Activated CD4-positive, alpha-beta T cell treated with anti-CD3 and anti-CD28 coated beads, Interleukin-2, amount 10 ng/mL, durations not matched to agents 24 days and 14 days (primary cell): ENCODE results near the gene NTSR1. TPM values are rescaled to one million over a fixed set of nuclear protein-coding genes. Genes with fewer than 3 reads are reported as not detected.

ENCODE experiments used
- DNase-seq: peaks from one replicate; pipeline ENCODE4 v3.0.0; 2022
- H3K27ac Mint-ChIP-seq: one replicate; pipeline ENCODE4 v1.8.0; 2022; ENCODE audit warnings: mild to moderate bottlenecking, mixed read lengths
- H3K27me3 Mint-ChIP-seq: one replicate; pipeline ENCODE4 v1.8.0; 2022; ENCODE audit warnings: mixed read lengths
- H3K36me3 Mint-ChIP-seq: one replicate; pipeline ENCODE4 v1.8.0; 2022; ENCODE audit warnings: low read depth, mild to moderate bottlenecking, mixed read lengths
- H3K4me1 Mint-ChIP-seq: one replicate; pipeline ENCODE4 v1.8.0; 2021; ENCODE audit warnings: mixed read lengths
- H3K4me3 Mint-ChIP-seq: one replicate; pipeline ENCODE4 v1.8.0; 2022; ENCODE audit warnings: mild to moderate bottlenecking, moderate library complexity, mixed read lengths
- H3K9me3 Mint-ChIP-seq: one replicate; pipeline ENCODE4 v1.8.0; 2021; ENCODE audit warnings: mixed read lengths
- intact Hi-C: fragments of 100-400 bp; cut with micrococcal nuclease; formaldehyde crosslinking; loops from one replicate; pipeline ENCODE4 v1.15.1; 2023
- total RNA-seq: library from RNA; stranded (reverse); gene quantifications from 2 replicates; pipeline ENCODE4 v1.2.3, GENCODE V29; 2022

NTSR1 gene
- total RNA-seq, 1 donor from 2014 or later: not detected

DNA sequence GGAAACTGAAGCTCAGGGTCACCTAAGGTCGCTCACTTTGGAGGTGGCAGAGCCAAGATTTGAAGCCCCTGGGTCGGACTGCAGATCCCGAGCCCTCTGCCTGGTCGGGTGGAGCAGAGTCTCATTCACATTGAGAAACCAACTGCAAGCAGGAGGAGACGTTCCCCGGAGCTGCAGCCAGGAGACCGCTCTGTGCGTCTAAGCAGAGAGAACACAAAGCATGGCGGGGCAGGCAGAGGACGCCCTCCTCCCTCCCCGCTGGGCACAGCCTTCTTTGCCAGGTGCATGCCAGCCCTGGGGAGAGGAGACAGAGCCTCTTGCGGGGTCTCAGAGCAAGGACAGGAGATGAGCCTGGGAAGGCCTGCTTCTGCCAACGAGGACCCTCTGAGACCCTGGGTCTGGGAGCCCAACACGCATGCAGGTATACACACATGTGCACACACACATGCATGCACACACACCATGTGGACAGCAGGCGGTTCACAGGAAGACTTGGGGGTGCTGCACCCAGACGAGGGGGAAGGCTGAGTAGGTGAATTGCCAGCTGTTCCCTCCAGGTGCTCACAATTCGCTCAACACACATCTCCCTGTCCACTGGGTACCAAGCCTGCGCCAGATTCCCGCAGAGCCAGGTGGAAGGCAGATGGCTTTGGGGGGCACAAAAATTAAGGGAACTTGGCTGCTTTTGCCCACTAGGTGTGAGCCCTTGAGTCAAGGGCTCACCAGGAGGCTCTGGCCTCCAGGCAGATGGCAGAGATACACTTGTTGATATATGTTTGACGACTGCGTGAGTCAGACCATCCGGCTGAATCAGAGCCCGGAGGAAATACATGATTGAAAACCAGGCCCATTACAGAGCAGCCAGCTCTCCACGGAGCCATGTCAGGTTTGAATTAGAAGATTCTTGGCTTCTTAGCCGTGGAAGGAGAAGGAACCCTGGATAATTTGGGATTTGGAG is 5.5 kb upstream of the NTSR1 start:
- DNase-seq: no peak
- Mint-ChIP-seq H3K36me3 (no peaks in the 10 kb centered on the region), H3K27ac (no peak overlapping the region), H3K4me1 (peaks cover 2% of the 10 kb centered on the region), H3K27me3 (peaks cover 17% of the 10 kb centered on the region), H3K4me3 (no peak overlapping the region), H3K9me3 (no peaks in the 10 kb centered on the region)
- intact Hi-C loops: no loop called here

DNA sequence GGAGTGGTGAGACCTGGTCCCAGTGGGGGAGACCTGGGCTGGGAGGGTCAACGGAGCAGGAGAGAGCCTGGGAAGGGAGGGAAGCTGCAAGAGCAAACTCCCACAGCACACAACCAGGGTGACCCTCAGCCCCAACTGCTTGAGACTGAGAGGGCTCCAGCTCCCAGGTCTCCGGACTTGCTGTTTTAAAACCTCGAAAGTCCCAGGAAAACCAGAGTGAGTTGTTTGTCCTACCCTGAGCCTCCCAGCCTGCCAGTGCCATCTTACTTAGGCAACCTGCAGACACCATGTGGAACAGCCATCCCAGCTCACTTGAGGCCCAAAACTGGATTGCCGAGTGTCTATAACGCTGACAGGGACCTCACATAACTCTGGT is 4.8 kb upstream of the NTSR1 start:
- Mint-ChIP-seq H3K36me3 (no peaks in the 10 kb centered on the region), H3K4me1 (peaks cover 2% of the 10 kb centered on the region), H3K27ac (no peak overlapping the region), H3K4me3 (no peak overlapping the region), H3K9me3 (no peaks in the 10 kb centered on the region), H3K27me3 (peaks cover 19% of the 10 kb centered on the region)
- intact Hi-C loops: no loop called here
- no peak for DNase-seq

DNA sequence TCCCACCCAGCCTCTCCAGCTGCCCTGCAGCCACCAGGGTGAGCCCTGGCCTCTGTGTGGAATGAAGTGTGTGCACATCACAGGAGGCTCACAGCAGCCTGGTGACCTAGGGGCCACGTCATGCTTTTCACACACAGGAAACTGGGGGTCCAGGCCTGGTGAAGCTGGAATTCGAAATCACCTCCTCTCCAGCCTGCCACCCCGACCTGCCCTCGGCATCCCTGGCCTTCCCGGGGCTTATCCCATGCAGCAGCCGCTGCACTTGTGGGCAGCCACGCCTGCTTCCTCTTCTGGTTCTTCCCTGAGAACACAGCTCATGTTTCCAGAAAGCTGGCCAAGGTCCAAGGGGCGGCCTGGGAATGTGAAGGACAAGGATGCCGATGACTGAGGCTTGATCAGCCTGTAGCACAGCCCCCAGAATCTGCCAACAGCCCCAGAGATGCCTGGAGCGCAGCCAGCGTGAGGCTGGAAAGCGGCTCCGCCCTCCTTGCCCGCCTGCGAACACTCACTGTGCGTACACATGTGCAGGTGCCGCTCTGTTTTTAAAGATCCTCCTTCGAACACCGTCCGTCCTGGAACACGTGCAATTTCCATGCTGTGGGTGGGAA is 4.2 kb upstream of the NTSR1 start:
- H3K4me3 Mint-ChIP-seq: no peak overlapping the region
- no peaks in the 10 kb centered on the region for H3K9me3 Mint-ChIP-seq
- no peak overlapping the region for H3K27ac Mint-ChIP-seq
- peaks cover 2% of the 10 kb centered on the region for H3K4me1 Mint-ChIP-seq
- DNase-seq: no peak
- no peaks in the 10 kb centered on the region for H3K36me3 Mint-ChIP-seq
- intact Hi-C loops: no loop called here
- H3K27me3 Mint-ChIP-seq: peaks cover 19% of the 10 kb centered on the region

DNA sequence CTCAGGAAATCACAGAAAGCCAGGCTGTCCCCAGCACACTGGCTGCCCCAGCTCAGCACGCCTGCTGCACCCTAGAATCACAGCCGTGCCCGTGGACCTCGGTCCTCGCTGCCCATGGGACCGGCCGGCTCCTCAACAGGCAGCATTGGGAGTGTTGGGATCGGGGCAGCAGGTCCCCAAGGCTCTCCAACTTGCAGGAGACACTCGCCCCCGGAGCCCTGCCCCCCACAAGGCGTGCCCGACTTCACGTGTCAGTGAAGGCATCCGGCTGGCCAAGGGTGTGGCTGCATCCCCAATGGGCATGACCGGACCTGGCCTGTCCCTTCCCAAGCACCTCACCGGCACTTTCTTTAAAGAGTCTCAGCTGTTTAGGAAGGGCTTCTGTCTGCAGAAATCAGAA is 3.0 kb upstream of the NTSR1 start:
- intact Hi-C loops: no loop called here
- Mint-ChIP-seq H3K4me3 (no peak overlapping the region), H3K27me3 (peaks cover 30% of the 10 kb centered on the region), H3K9me3 (no peaks in the 10 kb centered on the region), H3K4me1 (peaks cover 2% of the 10 kb centered on the region), H3K36me3 (no peaks in the 10 kb centered on the region), H3K27ac (no peak overlapping the region)
- no peak for DNase-seq

DNA sequence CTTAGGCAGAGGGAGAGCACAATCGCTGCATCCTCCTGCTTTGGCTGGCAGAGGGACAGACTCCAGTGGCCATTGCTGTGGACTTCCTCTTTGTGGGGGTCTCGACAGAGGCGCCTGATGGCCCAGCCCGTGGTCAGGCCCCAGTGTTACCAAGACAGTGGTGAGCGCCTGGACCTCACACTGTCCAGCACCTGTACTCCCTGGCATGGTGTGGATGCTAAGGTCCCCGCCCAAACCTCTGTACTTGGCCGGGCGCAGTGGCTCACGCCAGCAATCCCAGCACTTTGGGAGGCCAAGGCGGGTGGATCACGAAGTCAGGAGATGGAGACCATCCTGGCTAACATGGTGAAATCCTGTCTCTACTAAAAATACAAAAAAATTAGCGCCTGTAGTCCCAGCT is 2.3 kb upstream of the NTSR1 start:
- peaks cover 31% of the 10 kb centered on the region for H3K27me3 Mint-ChIP-seq
- H3K9me3 Mint-ChIP-seq: no peaks in the 10 kb centered on the region
- DNase-seq: no peak
- intact Hi-C loops: no loop called here
- peaks cover 2% of the 10 kb centered on the region for H3K4me1 Mint-ChIP-seq
- H3K4me3 Mint-ChIP-seq: no peak overlapping the region
- no peak overlapping the region for H3K27ac Mint-ChIP-seq
- no peaks in the 10 kb centered on the region for H3K36me3 Mint-ChIP-seq

DNA sequence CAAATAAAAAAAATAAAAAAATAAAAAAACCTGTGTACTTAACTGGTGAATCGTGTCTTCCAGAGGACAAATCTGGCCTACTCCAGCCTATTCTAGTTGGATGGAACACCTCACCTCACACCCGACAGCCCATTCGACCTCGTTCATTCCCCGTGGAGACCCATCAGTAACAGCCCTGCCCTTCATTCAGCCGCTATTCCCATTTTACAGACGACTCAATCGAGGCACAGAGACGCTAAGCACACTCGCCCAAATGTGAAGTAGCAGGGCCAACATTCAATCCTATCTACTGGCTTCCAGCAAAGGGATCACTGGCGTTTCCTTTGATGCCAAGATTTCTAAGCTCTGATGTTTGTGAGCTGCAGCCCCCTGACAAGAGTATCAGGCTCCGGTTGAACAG is 1.8 kb upstream of the NTSR1 start:
- no peak for DNase-seq
- Mint-ChIP-seq H3K4me3 (no peak overlapping the region), H3K27ac (no peak overlapping the region), H3K36me3 (no peaks in the 10 kb centered on the region), H3K27me3 (peaks cover 32% of the 10 kb centered on the region), H3K9me3 (no peaks in the 10 kb centered on the region), H3K4me1 (peaks cover 2% of the 10 kb centered on the region)
- intact Hi-C loops: no loop called here

DNA sequence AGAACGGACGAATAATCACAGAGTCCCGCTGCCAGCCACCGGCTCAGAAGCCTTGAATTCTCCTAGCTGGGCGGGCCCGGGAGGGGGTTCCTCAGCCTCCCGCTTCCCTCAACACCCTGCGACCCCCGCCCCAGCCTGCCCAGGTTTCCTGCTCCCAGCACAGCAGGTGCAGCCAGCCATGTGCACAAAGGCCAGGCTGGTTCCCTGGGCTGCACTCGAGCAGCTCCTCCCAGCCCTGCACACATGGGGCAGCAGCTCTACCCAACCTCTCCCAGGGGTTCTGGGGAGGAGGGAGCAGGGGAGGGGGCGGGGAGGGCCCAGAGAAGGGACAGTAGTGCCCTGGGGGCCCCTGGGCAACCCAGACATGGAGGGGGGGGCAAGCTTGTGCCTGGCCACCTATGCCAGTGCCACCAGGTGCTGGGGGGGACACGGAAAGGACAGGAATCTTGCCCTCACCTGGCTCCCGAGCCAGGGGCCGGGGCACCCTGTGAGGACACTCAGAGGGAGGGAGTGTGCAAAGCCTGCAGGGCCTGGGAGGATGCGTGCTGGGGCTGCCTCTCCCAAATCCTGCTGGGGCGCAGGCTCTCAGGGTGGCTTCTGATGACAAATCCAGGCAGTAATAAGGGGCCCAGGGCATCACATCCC is 1.2 kb upstream of the NTSR1 start:
- H3K4me1 Mint-ChIP-seq: peaks cover 2% of the 10 kb centered on the region
- H3K36me3 Mint-ChIP-seq: no peaks in the 10 kb centered on the region
- intact Hi-C loops: no loop called here
- DNase-seq: no peak
- H3K27me3 Mint-ChIP-seq: peaks cover 36% of the 10 kb centered on the region
- H3K9me3 Mint-ChIP-seq: no peaks in the 10 kb centered on the region
- no peak overlapping the region for H3K4me3 Mint-ChIP-seq
- H3K27ac Mint-ChIP-seq: no peak overlapping the region

DNA sequence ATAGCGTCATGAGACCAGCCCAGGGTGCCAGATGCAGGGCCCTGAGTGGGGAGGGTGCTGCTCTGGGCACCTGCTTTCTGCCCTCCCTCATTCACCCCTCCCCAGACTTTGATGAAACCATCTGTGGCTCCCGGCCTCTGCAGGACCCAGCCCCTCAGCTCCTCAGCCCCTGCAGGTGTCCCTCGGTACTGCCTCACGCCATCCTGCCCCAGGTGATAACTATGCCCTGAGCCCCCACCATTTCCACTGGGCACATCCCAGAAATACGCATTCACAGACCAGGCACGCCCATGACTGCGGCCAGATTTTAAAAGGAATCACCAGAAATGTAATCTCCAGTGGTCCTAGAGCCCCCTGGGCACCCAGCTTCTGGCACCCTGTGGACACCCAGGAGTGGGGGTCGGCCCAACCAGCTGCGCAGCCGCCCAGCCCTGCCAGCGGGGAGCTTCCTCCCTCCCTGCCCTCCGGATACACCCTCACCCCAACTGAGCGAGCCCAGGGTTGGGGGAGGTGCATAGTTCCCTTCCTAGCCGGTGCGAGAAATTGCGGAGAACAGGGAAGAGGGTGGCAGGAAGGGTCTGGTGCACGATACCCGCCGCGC is 615 bp upstream of the NTSR1 start:
- Mint-ChIP-seq H3K27me3 (peaks cover 36% of the 10 kb centered on the region), H3K4me3 (no peak overlapping the region), H3K4me1 (peaks cover 2% of the 10 kb centered on the region), H3K9me3 (no peaks in the 10 kb centered on the region), H3K36me3 (no peaks in the 10 kb centered on the region), H3K27ac (no peak overlapping the region)
- DNase-seq: peak; percentile 71
- intact Hi-C loops: no loop called here

DNA sequence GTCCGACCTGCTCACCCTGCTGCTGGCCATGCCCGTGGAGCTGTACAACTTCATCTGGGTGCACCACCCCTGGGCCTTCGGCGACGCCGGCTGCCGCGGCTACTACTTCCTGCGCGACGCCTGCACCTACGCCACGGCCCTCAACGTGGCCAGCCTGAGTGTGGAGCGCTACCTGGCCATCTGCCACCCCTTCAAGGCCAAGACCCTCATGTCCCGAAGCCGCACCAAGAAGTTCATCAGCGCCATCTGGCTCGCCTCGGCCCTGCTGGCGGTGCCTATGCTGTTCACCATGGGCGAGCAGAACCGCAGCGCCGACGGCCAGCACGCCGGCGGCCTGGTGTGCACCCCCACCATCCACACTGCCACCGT is 885 bp downstream of the NTSR1 start:
- H3K36me3 Mint-ChIP-seq: no peaks in the 10 kb centered on the region
- DNase-seq: no peak
- H3K27me3 Mint-ChIP-seq: peaks cover 44% of the 10 kb centered on the region
- intact Hi-C loops: no loop called here
- no peaks in the 10 kb centered on the region for H3K9me3 Mint-ChIP-seq
- no peak overlapping the region for H3K4me3 Mint-ChIP-seq
- H3K4me1 Mint-ChIP-seq: no peaks in the 10 kb centered on the region
- no peak overlapping the region for H3K27ac Mint-ChIP-seq

DNA sequence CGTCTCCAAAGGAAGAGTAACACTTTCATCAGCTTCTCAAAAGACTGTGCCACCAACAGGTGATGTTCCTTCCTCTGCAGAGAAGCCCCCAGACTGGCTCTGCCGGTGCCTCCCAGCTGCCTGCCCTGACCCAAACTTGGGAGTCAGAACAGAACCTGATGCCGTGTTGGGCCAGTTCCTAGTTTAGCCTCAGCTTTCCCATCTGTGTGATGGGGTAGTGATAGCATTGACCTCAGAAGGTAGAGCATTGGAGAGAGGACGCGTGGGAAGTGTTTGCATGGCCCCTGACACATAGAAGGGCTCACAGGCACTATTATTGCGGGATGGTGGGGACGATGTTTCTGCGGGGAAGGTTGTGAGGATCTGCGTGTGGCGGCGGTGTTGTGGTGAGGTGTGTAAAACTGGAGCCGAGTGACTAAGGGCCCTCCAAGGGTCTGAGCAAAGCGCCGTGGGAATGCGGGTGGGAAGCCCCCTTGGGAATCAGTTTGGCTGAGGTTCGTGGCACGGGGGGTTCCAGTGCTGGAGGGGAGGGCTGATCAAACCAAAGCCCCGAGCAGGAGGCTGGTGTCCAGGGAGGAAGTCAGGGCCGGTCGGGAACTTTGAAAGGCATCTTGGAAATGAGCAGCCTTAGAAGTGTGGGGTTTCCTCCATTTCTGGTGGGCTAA is 1.7 kb downstream of the NTSR1 start:
- H3K4me1 Mint-ChIP-seq: no peaks in the 10 kb centered on the region
- peaks cover 51% of the 10 kb centered on the region for H3K27me3 Mint-ChIP-seq
- no peak overlapping the region for H3K27ac Mint-ChIP-seq
- intact Hi-C loops: no loop called here
- no peaks in the 10 kb centered on the region for H3K36me3 Mint-ChIP-seq
- DNase-seq: no peak
- no peaks in the 10 kb centered on the region for H3K9me3 Mint-ChIP-seq
- H3K4me3 Mint-ChIP-seq: no peak overlapping the region

DNA sequence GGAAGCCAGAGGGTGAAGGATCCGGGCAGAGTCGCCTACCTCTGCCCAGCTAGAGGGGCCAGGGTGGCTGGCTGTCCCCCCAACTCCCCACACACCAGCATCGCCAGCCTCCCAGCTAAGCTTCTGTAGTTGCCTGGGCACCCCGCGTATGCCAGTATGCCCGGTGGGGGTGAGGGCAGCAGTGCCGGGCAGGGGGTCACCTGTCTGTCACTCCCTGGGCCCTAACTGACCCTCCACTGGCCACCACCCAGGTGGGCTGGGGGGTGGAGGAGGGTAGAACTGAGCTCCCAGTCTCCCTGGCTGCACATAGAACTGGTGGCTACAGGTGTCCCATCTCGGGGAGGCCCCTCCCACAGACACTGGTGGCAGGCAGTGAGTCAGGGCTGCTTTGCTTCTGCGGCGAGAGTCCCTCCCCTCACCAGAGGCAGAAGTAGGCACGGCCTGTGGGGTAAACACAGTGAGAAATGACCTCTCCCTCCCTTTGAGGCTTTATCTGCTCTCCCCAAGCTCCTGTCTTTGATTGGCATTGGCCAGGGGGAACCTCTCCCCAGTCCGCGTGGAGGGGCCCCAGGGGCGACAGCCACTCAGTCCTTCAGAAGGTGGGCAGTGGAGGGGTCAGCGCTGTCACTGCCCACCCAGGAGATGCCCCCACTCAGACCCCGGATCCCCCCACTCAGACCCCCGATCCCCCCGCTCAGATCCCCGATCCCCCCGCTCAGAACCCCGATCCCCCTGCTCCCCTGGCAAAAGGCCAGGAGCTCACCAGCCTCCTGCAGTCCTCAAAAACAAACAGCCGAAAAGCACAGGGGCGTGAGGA is 2.5 kb downstream of the NTSR1 start:
- Mint-ChIP-seq H3K27me3 (peaks cover 54% of the 10 kb centered on the region), H3K36me3 (no peaks in the 10 kb centered on the region), H3K9me3 (no peaks in the 10 kb centered on the region), H3K27ac (no peak overlapping the region), H3K4me3 (no peak overlapping the region), H3K4me1 (peaks cover 3% of the 10 kb centered on the region)
- no peak for DNase-seq
- intact Hi-C loops: no loop called here

DNA sequence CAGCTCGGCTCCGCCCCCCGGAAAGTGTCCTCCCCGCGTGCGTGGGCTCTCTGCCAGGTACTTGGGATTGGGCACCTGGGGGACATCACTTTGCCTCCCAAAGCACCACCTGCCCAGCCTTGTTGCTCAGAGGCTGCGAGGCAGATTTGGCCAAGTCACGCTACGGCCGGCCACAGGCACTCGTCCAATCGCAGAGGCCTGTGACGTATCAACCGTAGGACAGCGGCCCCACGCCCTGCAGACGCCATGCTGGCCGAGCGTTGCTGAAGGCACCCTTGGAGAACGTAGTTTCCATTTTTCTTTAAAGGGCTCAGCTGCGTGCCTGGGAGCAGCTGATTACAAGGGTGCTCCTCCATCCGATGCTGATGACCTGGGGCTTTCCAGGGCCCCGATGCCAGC is 3.1 kb downstream of the NTSR1 start:
- peaks cover 57% of the 10 kb centered on the region for H3K27me3 Mint-ChIP-seq
- no peaks in the 10 kb centered on the region for H3K9me3 Mint-ChIP-seq
- no peak overlapping the region for H3K4me3 Mint-ChIP-seq
- H3K27ac Mint-ChIP-seq: no peak overlapping the region
- no peaks in the 10 kb centered on the region for H3K36me3 Mint-ChIP-seq
- no peak for DNase-seq
- intact Hi-C loops: no loop called here
- H3K4me1 Mint-ChIP-seq: peaks cover 8% of the 10 kb centered on the region

DNA sequence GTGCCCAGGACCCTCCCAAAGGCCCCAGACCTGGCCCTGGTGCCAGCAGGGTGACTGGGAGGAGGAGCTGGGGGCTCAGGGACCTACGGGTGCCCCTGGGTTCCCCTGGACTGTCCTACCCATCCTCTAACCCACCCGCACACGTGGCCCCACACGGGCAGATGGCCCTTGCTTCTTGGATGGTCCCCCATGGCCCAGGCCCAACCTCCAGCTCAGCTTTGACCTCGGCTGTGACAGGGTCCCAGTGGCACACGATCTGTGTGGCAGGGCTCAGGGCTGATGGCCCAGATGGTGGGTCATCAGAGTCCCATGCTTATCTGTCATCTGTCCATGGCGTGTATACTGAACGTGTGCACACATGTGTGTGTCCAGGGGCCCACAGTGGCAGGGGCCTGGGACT is 4.0 kb downstream of the NTSR1 start:
- Mint-ChIP-seq H3K4me1 (peaks cover 8% of the 10 kb centered on the region), H3K9me3 (no peaks in the 10 kb centered on the region), H3K4me3 (no peak overlapping the region), H3K27ac (no peak overlapping the region), H3K27me3 (peaks cover 55% of the 10 kb centered on the region), H3K36me3 (no peaks in the 10 kb centered on the region)
- no peak for DNase-seq
- intact Hi-C loops: no loop called here
